BLaER1 (cell line): Measurements from ENCODE around the gene ZNF185.
"Not testable (repeated sequence)": the region's sequence is repeated elsewhere in the genome, so short reads cannot be mapped to it uniquely, and the experiment has no call there.

Experiments used
- H3K27ac ChIP-seq: shearing (Covaris generic); formaldehyde crosslinking; 2 replicates; pipeline ENCODE4 v1.8.1; 2022
- H3K27me3 ChIP-seq: shearing (Covaris generic); formaldehyde crosslinking; 2 replicates; pipeline ENCODE4 v1.8.1; 2022
- H3K36me3 ChIP-seq: shearing (Covaris generic); formaldehyde crosslinking; 2 replicates; pipeline ENCODE4 v1.8.1; 2022
- H3K4me1 ChIP-seq: shearing (Covaris generic); formaldehyde crosslinking; 2 replicates; pipeline ENCODE4 v1.8.1; 2022
- H3K4me2 ChIP-seq: shearing (Covaris generic); formaldehyde crosslinking; 2 replicates; pipeline ENCODE4 v1.8.1; 2022
- H3K4me3 ChIP-seq: shearing (Covaris generic); formaldehyde crosslinking; 2 replicates; pipeline ENCODE4 v1.8.1; 2022
- H3K9ac ChIP-seq: shearing (Covaris generic); formaldehyde crosslinking; 2 replicates; pipeline ENCODE4 v1.8.1; 2022
- H3K9me3 ChIP-seq: shearing (Covaris generic); formaldehyde crosslinking; 2 replicates; pipeline ENCODE4 v1.8.1; 2022
- H4K20me1 ChIP-seq: shearing (Covaris generic); formaldehyde crosslinking; 2 replicates; pipeline ENCODE4 v1.8.1; 2022
- Cebpa-rat ChIP-seq: shearing (Covaris generic); IDR thresholded peaks from 2 replicates; pipeline ENCODE4 v1.8.1; 2022

ZNF185 gene

GRCh38 chrX:152902502-152902820 lies 4.6 kb downstream of the ZNF185 start:
- Histone ChIP-seq H3K4me1 (peaks cover 10% of the 10 kb centered on the region; the same call in 1 of the 2 replicates), H3K27ac (no peak overlapping the region), H3K4me2 (no peak overlapping the region), H3K27me3 (peaks cover 90% of the 10 kb centered on the region), H3K9ac (no peak overlapping the region), H3K4me3 (no peak overlapping the region), H3K9me3 (no peaks in the 10 kb centered on the region), H4K20me1 (peaks cover 55% of the 10 kb centered on the region; the same call in 1 of the 2 replicates), H3K36me3 (no peaks in the 10 kb centered on the region)
- no peak for TF ChIP-seq Cebpa-rat

DNA sequence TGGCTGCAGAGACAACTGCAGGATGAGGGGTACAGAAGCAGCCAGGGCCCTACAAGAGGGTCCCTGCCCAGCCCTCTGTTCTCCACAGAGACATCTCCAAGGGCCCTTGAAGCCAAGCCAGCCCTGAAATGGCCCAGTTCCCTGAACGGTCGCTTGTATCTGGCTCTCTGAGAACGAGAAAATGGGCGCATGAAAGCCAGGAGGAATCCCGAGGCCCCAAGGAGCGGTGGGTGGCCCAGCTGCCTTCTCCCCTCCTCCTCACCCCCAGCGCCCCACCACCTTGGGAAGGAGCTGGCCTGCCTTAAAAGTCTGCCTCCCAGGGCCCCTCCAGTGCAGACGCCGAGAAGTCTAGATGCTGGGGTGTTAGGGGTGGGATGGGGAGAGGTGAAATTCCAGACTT lies 5.7 kb downstream of the ZNF185 start:
- 0 out of 2 replicates have a peak, but pooled peaks cover 4% of the 10 kb centered on the region for H3K4me1 ChIP-seq
- no peak for TF ChIP-seq Cebpa-rat
- H3K27ac ChIP-seq, result no peak overlapping the region
- H3K36me3 ChIP-seq, result no peaks in the 10 kb centered on the region
- H3K4me2 ChIP-seq, result no peak overlapping the region
- no peak overlapping the region for H3K4me3 ChIP-seq
- H3K27me3 ChIP-seq, result peaks cover 90% of the 10 kb centered on the region
- no peak overlapping the region for H3K9ac ChIP-seq
- peaks cover 66% of the 10 kb centered on the region; the same call in 1 of the 2 replicates for H4K20me1 ChIP-seq
- H3K9me3 ChIP-seq, result no peaks in the 10 kb centered on the region

DNA sequence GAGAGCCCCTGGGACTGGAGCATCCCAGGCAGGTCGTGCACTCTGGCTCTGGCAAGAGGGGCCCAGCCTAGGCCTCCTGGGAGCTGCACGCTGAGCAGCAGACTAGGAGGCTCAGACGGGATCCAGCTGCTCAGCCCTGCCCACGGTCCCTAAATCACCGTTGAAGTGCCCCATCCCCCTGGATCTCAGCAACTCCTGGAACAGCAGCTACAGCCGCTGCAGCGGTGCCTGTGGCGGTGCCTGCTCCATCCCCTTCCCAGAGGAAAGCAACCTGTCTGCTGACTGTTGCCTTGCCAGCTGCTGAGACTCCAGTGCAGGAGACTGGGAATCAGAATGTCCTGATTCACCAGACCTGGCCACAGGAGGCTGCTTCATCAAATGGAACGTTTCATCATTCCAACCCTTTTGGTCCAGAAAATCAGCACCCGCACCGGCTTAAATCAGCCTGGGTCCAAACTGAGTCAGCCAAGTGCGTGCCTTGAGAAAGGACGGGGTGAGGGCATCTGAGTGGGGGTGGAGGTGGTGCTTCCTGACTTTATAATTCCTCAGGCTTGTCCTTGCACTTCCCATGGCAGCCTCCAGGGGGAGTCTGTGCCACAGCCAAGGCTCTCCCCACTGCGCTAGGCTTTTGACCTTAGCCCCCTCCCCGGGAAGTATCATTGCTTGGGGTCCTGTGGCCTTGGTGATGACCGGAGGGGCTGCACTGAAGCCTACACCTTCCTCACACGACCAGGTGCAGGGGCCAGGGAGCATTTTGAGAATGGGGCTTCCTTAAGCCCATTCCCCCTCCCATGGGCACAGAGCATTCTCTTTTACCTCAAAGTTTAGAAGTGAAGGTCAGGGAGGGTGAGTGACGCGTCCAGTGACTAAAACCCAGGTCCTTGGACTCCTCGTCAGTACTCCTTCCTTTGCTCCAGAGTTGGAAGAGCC lies 6.5 kb downstream of the ZNF185 start:
- Histone ChIP-seq H3K4me1 (0 out of 2 replicates have a peak, but pooled peaks cover 5% of the 10 kb centered on the region), H4K20me1 (peaks cover 74% of the 10 kb centered on the region; the same call in 1 of the 2 replicates), H3K27me3 (peaks cover 89% of the 10 kb centered on the region), H3K36me3 (no peaks in the 10 kb centered on the region), H3K4me3 (no peak overlapping the region), H3K9ac (no peak overlapping the region), H3K9me3 (no peaks in the 10 kb centered on the region), H3K27ac (no peak overlapping the region), H3K4me2 (no peak overlapping the region)
- TF ChIP-seq Cebpa-rat, result no peak

DNA sequence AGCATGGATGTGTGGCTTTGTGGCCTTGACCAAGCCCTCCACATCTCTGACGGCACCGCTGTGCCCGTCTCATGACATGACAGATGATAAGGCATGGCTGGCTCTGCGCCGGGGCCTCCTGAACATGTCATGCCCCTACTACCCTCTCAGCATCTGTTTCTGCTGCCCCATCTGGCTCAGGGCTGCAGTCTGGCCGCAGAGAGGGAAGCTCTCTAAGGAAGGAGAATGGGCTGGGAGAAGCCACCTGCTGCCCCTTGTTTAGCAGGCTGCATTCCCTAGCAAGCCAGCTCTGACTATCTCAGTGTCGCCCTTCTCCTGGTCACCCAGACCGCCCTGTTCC lies 7.2 kb downstream of the ZNF185 start:
- no peak overlapping the region for H3K27ac ChIP-seq
- no peaks in the 10 kb centered on the region for H3K9me3 ChIP-seq
- H3K27me3 ChIP-seq, result peaks cover 87% of the 10 kb centered on the region
- H4K20me1 ChIP-seq, result peaks cover 70% of the 10 kb centered on the region; the same call in 1 of the 2 replicates
- H3K9ac ChIP-seq, result no peak overlapping the region
- H3K4me3 ChIP-seq, result no peak overlapping the region
- peaks cover 12% of the 10 kb centered on the region; the same call in 1 of the 2 replicates for H3K4me1 ChIP-seq
- H3K36me3 ChIP-seq, result no peaks in the 10 kb centered on the region
- TF ChIP-seq Cebpa-rat, result no peak
- no peak overlapping the region for H3K4me2 ChIP-seq

- no peak overlapping the region for H3K9ac ChIP-seq
Measured at GRCh38 chrX:152907084-152907651, 9.3 kb downstream of the ZNF185 start.

DNA sequence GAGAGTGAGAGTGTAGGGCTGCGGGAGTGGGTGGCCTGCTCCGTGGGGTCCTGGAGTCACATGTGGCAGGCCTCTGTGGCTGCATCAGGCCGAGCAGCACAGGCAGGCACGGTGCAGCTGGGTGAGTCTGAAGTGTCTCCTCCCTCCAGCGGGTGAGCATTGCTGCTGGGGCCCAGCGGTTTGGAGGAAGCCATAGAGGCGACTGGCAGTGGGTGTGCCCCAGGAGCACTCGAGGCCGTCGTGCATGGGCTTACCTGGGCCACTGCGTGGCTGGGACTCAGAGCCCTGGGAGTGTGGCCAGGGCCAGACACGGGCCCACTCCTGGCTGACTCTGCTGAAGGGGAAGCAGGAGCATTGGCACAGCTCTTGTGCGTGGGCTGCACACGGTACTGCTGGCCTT lies 10.6 kb downstream of the ZNF185 start:
- TF ChIP-seq Cebpa-rat, result no peak
- Histone ChIP-seq H3K27me3 (peaks cover 82% of the 10 kb centered on the region), H3K27ac (no peak overlapping the region)

More at GRCh38 chrX:152907084-152907651, 9.3 kb downstream of the ZNF185 start:
- H3K9me3 ChIP-seq, result no peaks in the 10 kb centered on the region
- H3K36me3 ChIP-seq, result no peaks in the 10 kb centered on the region
- peaks cover 80% of the 10 kb centered on the region for H3K27me3 ChIP-seq
- TF ChIP-seq Cebpa-rat, result no peak
- peaks cover 23% of the 10 kb centered on the region for H3K4me1 ChIP-seq
- H3K4me2 ChIP-seq, result no peak overlapping the region
- H4K20me1 ChIP-seq, result peaks cover 58% of the 10 kb centered on the region; the same call in 1 of the 2 replicates
- no peak overlapping the region for H3K4me3 ChIP-seq
- H3K27ac ChIP-seq, result no peak overlapping the region

DNA sequence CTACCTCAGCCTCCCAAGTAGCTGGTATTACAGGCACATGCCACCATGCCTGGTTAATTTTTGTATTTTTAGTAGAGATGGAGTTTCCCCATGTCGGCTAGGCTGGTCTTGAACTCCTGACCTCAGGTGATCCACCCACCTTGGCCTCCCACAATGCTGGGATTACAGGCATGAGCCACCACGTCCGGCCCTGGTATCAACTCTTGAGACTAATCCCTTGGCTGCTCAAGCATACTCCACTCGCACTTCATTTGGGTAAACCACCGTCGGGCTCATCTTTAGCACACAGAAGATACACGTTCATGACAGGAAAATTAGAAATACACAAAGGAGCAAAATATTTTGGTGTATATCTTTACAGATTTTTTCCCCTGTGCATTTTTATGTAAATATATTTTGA lies 12.2 kb downstream of the ZNF185 start:
- H3K4me2 ChIP-seq, result peak overlapping the region; percentile 24; the same call in 1 of the 2 replicates
- H3K27ac ChIP-seq, H3K9me3 ChIP-seq, H3K4me3 ChIP-seq, H3K9ac ChIP-seq, H3K36me3 ChIP-seq: not testable (repeated sequence)
- peaks cover 40% of the 10 kb centered on the region for H3K4me1 ChIP-seq
- H4K20me1 ChIP-seq, result peaks cover 57% of the 10 kb centered on the region; the same call in 1 of the 2 replicates
- peaks cover 84% of the 10 kb centered on the region for H3K27me3 ChIP-seq

More for the DNA sequence above, 10.6 kb downstream of the ZNF185 start:
- Histone ChIP-seq H3K36me3 (no peaks in the 10 kb centered on the region), H3K9me3 (no peaks in the 10 kb centered on the region), H3K4me1 (peaks cover 35% of the 10 kb centered on the region), H3K9ac (no peak overlapping the region), H4K20me1 (peaks cover 55% of the 10 kb centered on the region; the same call in 1 of the 2 replicates), H3K4me3 (no peak overlapping the region), H3K4me2 (no peak overlapping the region)

GRCh38 chrX:152912106-152912505 lies 14.2 kb downstream of the ZNF185 start:
- Histone ChIP-seq H3K36me3 (no peaks in the 10 kb centered on the region), H3K4me2 (no peak overlapping the region), H3K4me1 (peaks cover 53% of the 10 kb centered on the region), H3K27ac (no peak overlapping the region), H3K27me3 (peaks cover 83% of the 10 kb centered on the region), H3K9ac (no peak overlapping the region), H3K4me3 (no peak overlapping the region), H4K20me1 (peaks cover 55% of the 10 kb centered on the region; the same call in 1 of the 2 replicates), H3K9me3 (no peaks in the 10 kb centered on the region)
- TF ChIP-seq Cebpa-rat, result no peak

DNA sequence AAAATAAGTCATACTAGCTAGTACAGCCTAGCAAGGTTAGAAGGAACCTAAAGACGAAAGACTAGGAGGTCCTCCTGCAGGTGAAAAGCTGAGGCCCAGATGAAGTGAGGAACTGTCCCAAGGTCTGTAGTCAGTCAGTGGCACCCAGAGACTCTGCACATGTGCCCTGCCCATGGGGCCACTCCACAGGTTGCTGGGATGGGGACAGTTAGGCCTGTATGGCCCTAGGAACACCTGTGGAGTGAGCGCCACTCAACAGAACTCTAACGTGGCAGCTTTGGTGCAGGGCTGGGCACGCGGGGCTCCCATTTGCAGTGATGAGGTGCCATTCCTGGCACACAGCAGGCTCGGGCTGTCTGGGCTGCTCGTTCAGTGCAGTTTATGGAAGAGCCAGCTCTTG lies 14.8 kb downstream of the ZNF185 start:
- Histone ChIP-seq H3K4me3 (no peak overlapping the region), H3K27me3 (peaks cover 81% of the 10 kb centered on the region), H3K4me2 (peak overlapping the region; percentile 65), H3K9ac (0 out of 2 replicates have a peak overlapping the region, but pooled peaks have one; percentile 8), H3K4me1 (peaks cover 53% of the 10 kb centered on the region), H3K27ac (0 out of 2 replicates have a peak overlapping the region, but pooled peaks have one; percentile 55), H4K20me1 (peaks cover 51% of the 10 kb centered on the region; the same call in 1 of the 2 replicates), H3K36me3 (no peaks in the 10 kb centered on the region), H3K9me3 (no peaks in the 10 kb centered on the region)
- no peak for TF ChIP-seq Cebpa-rat

DNA sequence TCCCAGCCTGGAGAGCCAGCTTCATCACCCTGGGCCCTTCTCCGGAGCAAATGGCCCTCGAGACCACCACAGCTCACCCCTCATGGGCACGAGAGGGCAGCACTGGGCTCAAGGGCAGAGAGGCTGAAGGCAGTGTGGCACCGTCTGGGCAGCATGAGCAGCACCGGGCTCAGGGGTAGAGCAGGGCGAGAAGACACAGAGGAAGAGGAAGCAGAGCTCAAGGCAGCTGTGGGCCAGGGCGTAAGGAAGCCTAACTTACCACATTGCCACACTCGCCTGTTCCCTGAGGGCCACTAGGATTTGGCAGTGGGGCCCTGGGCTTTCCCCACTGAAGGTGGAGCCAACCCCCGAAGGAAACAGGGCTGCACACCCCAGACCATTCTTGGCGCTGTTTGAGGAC lies 15.5 kb downstream of the ZNF185 start:
- H3K4me1 ChIP-seq, result peaks cover 53% of the 10 kb centered on the region
- no peak overlapping the region for H3K4me3 ChIP-seq
- H3K27ac ChIP-seq, result peak overlapping the region; percentile 55; the same call in 1 of the 2 replicates
- peak overlapping the region; percentile 65 for H3K4me2 ChIP-seq
- 0 out of 2 replicates have a peak overlapping the region, but pooled peaks have one; percentile 8 for H3K9ac ChIP-seq
- H3K9me3 ChIP-seq, result no peaks in the 10 kb centered on the region
- H4K20me1 ChIP-seq, result peaks cover 44% of the 10 kb centered on the region; the same call in 1 of the 2 replicates
- H3K27me3 ChIP-seq, result peaks cover 81% of the 10 kb centered on the region
- H3K36me3 ChIP-seq, result no peaks in the 10 kb centered on the region
- TF ChIP-seq Cebpa-rat, result no peak
